Stimulated activated CD8-positive, alpha-beta memory T cell treated with anti-CD3 and anti-CD28 coated beads, Interleukin-7, amount 100 ng/mL, for 4 hours (primary cell): ENCODE measurements around the gene SH2D5.
"Not testable (repeated sequence)": the region's sequence is repeated elsewhere in the genome, so short reads cannot be mapped to it uniquely, and the experiment has no call there.

ENCODE experiments used
- DNase-seq, 2 donors: peaks; one replicate each; pipeline ENCODE4 v3.0.0-alpha.2; 2020; ENCODE audit warnings: low read depth in 2 of 2

Gene SH2D5

DNA sequence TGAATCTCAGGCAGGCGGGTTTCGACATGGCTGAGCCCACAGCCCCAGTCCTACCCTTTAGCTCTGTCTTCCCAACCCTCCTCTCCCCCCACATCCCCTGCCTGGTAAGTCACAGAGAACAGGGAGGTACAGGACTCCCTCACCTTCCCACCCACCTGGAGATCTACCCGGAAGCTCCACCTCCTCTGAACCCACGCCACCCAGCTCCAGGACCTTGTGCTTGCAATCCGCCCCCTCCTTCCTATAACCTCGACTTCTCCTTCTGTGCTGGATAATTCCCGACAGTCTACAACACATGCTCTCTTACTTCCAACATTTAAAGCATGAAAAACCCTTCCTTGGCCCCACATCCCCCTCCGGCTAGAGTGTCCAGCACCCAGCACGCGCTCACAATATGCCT lies 37.0 kb downstream of the SH2D5 start:
- no peak for DNase-seq

DNA sequence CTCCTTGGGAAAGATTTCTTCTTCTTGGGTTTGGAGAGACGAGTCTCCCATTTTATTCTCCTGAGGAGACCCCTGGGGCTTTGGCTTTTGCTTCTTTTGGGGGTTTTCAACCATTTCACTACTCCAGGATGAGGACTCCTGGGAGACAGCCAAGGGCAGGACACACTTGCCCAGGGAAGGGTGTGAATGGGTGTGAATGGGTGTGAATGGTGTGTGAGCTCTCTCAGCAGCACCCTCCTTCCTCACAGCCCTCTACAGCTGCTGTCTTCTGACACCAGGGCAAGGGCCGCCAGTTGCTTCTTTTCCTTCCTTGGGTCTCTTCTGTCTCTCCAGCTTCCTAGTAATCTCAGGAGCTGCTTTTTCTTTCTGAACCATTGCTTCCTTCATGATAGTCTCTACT lies 38.9 kb downstream of the SH2D5 start:
- DNase-seq = no peak

DNA sequence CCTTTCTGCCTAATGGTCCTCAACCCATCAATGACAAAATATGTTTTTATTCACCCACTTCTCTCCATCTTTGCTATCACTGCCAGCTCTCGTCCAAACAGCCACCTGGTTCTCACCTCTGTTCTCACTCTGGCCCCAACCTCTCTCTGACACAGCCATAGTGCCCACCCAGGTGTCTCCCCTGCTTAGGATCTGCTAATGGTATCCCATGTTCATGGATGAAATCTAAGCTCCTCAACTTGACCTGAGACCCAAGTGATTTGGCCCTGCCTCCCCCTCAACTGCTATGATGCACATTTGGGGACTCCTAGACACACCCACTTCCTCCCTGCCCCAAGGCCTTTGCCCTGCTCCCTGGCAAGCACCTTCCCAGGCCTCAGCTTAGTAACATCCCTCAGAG lies 40.6 kb downstream of the SH2D5 start:
- no peak for DNase-seq

DNA sequence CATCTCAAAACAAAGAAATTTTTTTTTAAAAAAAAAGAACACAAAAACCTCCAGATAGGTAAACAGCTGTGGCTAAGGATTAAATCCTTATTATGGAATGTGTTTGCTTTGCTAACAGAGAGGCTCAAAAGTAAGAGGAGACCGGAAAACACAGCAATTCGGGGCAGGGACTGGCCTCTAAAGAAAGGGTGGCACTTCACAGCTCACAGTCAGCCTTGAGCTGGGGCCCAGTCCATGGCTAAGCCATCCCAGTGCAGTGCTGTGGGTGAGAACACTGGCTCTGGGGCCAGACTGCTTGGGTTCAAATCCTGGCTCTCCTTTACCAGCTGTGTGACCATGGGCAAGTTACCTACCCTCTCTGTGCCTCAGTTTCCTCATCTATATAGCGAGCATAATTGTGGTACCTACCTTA lies 42.9 kb downstream of the SH2D5 start:
- no peak for DNase-seq

DNA sequence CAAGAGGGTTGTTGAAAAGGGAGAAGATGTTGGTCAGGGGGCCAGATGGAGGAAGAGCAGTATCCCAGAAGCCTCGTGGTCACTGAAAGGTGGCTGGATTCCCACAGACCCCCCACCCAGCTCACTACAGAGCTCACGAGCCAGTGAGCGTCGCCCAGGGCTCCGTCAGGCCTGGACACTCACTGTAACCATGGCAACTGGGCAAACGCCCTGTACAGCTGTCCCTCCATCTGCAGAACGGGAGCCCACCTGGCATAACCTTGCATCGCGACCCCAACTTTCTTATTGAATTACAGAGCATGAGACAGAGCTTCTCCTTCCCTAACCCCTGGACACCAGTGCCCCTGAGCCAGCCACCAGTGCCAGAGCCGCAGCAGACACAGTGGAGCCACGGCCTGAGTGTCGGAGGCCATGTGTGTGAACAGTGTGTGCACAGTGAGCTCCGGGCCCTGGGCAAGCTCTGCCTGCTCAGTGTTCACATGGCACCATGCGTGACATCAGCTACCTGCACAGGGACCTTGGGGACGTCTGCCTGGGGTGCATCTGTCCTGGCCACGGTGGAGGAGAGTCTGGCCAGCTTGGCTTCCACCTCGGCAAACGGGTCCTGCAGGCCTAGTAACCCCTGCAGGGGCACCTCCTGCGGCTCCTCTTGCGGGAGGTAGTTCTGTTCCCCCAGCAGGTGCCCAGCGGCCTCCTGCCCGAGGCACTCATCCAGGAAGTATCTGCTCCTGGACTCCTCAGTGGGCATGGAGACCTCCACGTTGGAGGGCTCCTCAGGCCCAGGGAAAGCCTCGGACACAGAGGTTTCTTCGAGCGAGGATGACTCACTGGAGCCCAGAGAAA lies 45.4 kb downstream of the SH2D5 start:
- no peak for DNase-seq

DNA sequence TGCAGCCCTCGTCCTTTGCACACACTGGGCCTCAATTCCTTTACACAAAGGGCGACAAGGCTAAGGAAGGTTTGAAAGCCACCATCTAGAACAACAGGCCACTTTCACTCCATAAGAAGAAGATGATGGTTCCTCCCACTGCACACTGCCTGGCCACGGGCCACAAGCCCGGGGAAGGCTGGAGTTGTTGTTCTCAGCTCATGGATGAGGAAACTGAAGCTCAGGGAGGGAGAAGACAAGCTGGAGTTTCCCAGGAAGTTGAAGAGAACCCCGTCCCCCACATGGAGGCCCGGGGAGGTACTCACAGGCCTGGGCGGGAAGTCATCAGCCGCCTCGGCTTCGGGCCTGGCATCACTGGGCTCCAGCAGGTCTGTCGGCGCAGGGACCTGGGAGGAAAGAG lies 46.8 kb downstream of the SH2D5 start:
- no peak for DNase-seq

DNA sequence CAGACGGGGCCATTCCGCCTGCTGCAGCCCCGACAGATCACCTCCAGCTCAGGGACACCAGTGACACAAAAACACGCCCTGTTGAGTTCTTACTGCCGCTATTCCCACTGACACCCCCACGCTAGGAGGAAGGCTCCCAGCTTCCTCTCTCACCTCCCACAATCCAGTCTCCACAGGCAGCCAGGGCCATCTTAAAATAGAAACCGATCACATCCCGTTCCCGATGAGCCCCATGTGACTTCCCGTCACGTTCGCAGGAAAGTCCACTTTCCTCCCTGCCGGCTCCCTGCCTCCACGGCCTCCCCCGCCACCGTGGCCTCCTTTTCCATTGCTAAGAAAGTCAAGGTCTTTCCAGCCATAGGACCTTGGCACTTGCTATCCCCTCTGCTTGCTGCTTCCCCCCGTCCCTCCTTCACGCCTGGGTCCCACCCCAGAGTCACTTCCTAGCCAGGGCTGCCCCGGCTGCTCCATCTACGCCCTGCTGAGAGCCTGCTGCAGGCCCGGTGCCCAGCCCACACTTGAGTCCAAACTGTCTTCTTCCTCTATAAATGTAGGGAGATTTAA lies 47.3 kb downstream of the SH2D5 start:
- DNase-seq = no peak

DNA sequence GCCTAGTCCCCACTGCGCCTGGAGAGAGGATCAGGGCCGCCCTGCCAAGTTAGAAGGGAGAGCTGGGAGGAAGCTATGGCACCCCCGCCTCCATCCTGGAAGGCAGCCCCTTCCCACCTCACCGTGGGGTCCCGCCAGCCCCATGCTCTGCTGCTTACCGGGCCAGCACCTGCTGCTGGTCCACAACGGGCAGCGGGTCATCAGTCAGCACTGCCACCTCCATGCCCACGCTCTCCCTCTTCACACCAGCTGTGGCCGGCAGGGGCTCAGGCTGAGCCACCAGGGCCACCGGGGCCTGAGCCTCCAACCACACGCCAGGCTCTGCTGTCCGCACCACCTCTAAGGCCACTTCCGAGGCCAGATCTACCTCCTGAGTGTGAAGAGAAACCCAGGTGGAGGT lies 47.9 kb downstream of the SH2D5 start:
- no peak for DNase-seq

DNA sequence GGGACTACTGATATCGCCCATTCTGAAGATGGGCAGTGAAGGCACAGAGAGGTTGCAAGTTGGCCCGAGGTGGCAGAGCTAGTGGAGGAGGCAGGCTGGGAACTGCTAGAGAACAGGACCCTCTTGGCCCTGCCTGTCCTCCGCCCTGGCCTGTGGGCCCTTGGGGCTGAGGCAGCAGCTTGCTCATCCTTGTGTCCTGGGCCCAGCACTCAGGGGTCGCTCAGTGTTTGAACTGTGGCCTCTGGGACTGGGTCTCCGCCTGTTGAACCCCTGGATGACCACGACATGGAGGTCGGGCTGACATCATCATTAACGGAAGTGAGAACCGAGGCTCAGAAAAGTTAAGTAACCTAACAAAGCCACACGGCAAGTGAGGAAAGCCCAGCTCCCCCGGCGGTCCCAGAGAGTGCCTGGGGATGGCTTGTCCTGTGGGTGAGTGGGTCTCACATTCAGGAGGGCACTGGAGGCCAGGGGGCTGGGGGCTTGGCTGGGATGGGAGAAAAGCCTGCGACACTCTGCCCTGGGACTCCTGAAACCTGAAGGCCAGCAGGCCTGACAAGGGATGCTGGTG lies 48.4 kb downstream of the SH2D5 start:
- DNase-seq = no peak

DNA sequence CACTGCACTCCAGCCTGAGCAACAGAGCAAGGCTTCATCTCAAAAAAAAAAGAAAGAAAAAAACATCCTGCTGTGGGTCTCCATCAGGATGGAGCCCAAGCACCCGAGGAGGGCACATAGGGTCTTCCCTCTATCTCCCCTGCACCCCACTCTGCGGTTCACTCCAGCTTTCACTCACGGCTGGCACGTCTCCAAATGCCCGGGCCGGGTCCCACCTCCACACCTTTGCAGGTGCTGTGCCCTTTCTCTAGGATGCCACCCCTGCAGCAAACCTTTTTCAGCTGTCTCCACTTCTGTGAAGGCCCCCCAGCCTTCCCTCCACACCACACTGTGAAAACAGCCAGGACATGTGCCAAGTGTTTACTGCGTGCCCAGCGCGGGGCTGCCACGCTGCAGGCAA lies 48.9 kb downstream of the SH2D5 start:
- no peak for DNase-seq

DNA sequence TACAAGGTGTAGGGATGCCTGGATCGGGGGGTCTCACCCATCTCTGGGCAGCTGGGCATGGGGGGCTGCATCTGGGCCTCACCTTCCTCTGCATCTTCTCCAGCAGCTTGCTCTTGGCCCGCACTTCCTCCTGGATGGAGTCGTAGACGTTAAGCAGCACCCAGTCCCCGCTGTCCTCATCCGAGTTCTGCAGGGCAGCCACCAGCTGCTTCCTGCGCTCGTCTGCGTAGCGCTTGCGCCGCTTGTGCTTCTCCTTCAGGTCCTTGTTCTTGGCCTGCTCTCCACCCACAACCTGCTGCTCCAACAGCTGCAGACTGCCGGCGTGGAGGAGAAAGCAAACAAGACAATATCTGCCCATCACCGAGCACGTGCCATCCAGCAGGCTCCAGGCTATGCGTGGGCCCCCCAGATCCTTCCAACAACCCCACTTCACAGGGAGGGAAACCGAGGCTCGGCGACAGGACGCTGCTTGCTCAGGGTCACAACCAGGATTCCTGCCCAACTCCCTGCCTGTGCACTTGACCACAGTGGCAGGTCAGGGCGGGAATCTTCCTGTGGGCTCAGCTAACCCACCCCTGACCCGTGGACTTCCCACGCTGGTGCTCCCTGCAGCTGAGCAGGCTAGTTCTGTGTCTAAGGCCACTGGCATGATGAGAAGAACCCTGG lies 49.8 kb downstream of the SH2D5 start:
- DNase-seq = no peak

DNA sequence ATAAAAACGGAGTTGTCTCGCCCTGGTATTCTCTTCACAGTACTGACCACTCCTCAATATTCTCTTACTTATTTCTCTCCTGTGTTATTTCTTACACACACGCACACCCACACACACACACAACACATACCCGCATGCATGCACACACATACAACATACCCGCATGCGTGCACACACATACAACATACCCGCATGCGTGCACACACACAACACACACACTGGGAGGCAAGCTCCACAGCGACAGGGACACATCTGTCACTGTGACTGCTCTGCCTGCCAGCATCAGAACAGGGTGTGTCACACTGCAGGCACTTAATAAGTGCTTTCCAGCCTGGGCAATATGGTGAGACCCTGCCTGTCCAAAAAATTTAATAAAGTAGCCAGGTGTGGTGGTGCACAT lies 50.5 kb downstream of the SH2D5 start:
- DNase-seq = no peak

DNA sequence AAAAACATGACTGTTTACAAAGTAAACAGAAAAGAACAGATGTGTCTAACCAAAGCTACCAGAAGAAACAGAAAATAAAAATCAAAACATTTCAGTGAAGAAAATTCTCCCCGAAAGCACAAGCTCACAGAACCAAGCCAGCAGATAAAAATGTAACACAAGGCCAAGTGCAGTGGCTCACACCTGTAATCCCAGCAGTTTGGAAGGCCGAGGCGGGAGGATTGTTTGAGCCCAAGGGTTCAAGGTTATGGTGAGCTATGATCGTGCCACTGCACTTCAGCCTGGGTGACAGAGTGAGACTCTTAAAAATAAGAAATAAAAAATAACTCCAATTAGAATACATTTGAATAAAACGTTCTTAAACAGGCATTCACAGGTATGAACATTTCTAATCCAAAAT lies 52.2 kb downstream of the SH2D5 start:
- no peak for DNase-seq

DNA sequence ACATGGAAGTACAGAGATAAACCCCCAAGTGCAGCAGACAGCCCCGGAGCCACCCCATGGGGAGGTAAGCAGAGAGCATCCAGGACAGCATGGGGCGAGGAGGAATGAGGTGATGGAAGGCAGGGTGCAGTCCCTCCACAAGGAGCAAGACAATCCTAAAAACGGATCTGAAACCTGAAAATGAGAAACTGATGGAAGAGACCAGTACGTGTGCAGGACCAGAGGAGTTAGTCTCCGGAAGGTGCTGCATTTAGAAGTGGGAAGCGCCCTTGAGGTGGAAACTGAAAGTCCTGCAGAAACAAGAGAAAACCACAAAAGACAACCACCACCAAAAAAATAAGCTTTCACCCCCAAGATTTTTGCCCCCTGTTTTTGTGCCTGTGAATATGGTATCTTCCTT lies 53.9 kb downstream of the SH2D5 start:
- DNase-seq = no peak

DNA sequence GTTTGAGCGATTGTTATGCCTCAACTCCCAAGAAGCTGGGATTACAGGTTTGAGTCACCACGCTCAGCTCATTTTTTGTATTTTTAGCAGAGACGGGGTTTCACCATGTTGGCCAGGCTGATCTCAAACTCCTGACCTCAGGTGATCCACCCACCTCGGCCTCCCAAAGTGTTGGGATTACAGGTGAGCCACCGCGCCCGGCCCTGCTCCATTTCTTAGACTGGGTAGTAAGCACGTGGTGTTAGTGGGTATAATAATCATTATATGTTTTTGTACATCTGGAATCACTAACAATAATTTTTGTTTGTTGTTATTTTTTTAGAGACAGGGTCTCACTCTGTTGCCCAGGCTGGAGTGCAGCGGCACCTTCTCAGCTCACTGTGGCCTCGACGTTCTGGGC lies 58.9 kb downstream of the SH2D5 start:
- not testable (repeated sequence) for DNase-seq

DNA sequence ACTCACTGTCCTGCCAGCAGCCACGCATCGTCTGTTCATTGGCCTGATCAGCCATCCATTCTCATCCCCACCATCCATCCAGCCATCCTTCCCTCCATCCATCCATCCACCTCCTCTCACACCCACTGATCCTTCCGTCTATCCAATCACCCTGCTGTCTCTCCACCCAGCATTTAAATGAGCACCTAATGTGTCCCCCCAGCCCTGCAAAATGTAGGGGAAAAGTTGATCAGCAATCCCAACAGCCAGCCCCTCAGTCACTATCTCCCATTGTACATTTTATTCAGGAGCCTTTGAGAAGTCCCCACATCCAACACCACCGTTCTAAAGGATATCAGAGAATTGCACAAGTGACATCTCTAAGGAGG lies 60.3 kb downstream of the SH2D5 start:
- DNase-seq = no peak

DNA sequence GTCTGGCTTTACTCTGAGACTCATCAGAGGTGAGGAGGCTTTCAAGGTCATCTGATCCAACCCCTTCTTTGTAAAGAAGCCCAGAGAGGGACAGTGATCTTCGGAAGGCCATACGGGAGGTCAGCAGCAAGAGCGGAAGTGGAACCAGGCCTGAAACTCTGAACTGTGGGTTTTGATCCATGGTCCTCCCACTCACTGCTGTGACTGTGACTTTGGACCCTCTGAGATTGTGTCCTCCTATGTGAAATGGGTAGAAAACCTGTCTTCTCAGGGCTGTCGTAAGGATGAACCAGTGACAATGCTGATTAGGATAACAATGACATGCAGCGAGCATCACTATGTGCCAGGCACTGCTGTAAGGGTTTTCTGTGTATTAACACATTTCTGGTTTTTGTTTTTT lies 61.6 kb downstream of the SH2D5 start:
- no peak for DNase-seq
